Hepatocyte (in vitro differentiated cells): ENCODE results near the gene CCDC82.

Experiments
- CTCF ChIP-seq: fragments of 200-600 bp; sonication (generic); IDR thresholded peaks from 2 replicates; pipeline ENCODE4 v1.5.1; 2016; ENCODE audit warnings: antibody characterized with exemption, mild to moderate bottlenecking; ENCODE audit not compliant: poor library complexity
- EZH2 ChIP-seq: fragments of 200-600 bp; sonication (generic); IDR thresholded peaks from 2 replicates; pipeline ENCODE4 v1.6.1; 2016; ENCODE audit warnings: antibody characterized with exemption, mild to moderate bottlenecking, borderline replicate concordance
- EZH2phosphoT487 ChIP-seq: fragments of 200-600 bp; sonication (generic); IDR thresholded peaks from one replicate; pipeline ENCODE4 v1.6.1; 2018; ENCODE audit warnings: antibody characterized with exemption, mild to moderate bottlenecking, low read depth, moderate library complexity; ENCODE audit not compliant: unreplicated experiment, severe bottlenecking

- no peak for TF ChIP-seq CTCF
- no peak for TF ChIP-seq EZH2
- TF ChIP-seq EZH2phosphoT487: no peak
These were observed 50.6 kb downstream of the CCDC82 start for GRCh38 chr11:96338910-96339705.
